ENCODE data around the gene PALD1.
A peak's percentile ranks its signal among the peaks of the same experiment; 100 is the strongest.

The PALD1 gene

DNA sequence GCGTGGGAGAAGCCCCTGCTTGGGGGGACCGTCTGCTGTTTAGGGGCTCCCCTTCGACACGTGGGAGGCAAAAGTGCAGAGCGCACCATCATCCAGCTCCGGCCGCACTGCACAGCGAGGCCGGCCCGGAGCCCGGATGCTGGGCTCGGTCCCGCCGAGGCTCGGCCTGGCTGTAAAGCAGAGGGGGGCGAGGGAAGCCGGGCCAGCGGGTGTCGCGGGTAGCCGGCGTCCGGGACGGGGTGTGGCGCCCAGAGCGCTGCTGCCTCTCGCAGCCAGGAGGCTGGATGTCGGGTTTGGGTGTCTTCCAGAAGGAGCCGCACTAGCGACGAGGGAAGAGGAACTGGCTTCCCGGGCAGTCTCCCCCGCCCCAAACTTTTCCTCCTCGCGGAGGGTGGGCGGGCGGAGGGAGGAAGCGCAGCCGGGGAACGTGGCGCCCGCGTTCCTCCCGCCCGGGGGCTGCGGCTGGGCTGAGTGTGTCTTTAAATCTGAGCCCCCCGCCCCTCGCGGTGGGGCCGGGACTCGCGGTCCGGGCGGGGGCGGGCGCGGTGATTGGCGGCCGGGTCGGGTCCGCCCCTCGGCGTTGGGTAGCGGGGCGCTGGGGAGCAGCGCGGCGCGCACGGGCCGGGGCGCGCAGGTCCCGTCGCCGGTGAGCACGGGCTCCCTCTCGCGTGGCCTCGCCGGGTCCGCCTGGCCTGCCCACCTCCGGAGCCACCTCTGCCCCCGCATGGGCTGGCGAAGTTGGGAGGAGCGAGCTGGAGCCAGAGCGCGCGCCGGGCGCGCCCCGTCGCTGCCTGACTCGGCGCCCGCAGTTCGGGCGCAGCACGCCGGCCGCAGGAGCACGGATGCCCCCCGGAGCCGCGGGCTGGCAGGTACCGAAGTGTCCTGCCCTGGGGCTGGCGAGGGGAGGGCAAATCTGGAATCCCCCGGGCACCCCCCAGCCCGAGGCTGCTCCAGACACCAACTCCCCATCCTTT, at the start of gene PALD1:
Gene PALD1 (plus strand): TSS at position 577 of the 974 bp plus-strand sequence. CDS start 47,185 bp downstream, outside the sequence.
- DNase-seq (ENCODE audit: low read depth): peak; percentile 44

DNA sequence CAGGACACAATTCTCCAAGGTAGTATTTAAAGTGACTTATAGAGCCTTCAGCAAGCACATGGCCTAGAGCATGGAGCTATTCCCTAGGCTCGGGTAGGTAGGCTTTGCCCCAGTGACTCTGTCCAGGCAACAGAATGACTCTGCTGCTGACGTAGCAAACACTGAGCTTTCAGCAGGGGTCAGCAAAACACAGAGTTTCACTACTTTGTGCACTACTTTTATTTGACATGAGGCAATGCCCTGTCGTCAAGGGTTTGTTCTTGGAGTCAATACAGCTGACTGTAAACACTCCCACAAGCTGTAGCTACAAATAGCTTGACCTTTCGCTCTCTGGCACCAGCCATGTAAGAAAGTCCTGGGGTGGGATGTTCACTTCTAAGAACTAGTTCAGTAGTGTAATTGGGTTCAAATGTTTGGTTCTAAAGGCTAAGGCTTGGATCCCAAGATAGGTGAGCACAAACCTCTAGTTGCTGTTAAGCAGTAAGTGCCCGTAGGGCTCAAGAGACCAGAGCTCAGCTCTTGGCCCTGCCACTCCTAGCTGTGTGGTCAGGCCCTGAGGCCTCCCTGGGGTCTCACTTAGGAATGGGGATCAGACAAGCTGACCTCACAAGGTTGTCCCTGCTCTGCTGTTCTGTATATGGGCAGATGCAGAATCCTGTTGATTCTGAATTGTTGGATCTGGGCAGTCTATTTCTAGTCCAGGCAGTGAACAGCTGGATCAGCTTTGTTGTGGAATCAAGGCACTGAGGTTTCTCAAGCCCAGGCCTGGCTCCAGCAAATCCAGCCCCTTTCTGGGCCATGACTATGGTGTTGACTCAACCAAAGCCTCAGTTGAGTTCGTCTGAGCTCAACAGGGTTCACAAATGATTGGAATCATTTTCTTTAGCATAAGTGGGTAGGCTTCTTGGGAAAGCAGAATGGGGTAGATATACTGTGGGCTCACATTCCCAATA, 47.8 kb upstream of the PALD1 start:
- DNase-seq (ENCODE audit: low read depth): no peak

DNA sequence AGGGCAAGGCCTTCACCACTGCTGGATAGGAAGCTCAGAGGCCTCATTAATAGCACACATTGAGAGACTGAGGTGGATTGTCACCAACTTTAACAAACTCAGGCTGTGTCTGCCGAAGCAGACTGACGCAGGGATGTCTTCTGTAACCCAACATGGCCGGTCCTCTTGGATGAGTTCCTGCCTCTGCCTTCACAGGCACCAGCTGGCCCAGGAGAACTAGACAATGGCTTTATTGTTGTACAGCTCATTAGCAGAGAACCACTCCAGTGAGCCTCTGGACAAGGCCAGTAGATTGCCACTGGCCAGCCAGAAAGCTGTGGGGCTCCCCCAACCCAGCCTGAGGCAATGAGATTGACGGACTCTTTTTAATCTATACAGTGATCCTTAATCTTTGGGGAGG, 46.5 kb upstream of the PALD1 start:
- DNase-seq (ENCODE audit: low read depth): no peak

DNA sequence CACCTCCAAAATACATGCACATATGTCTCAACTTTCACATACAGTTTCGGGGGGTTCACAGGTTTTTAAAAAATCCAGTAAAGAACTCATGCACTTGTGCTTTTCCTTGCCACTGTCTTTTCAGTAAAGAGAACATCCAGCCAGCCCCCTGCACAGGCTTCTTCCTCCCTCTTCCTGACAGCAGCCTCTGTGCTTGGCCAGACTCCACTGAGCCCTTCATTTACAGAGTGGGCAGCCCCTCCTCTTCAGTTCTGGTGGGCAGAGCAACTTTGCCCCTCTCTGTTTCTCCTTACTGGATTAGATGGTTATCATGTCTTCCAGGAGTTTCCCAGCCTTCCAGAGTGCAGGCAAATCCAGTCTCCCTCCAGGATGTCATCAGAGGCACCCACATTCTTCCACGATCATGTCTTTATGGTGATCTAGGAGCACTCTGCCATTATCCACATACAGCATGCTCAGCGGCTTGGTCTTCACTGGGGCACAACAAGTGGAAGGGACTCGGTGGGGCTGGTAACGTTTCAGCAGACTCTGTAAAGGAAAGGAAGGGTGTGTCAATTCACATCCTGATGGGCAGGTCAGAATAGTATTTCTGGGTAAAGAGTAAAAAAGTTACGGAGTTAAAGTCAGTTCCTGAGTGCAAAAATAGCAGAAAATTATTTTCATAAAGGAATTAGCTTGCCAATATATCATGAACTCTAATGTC, 45.9 kb upstream of the PALD1 start:
- no peak for DNase-seq (ENCODE audit: low read depth)

DNA sequence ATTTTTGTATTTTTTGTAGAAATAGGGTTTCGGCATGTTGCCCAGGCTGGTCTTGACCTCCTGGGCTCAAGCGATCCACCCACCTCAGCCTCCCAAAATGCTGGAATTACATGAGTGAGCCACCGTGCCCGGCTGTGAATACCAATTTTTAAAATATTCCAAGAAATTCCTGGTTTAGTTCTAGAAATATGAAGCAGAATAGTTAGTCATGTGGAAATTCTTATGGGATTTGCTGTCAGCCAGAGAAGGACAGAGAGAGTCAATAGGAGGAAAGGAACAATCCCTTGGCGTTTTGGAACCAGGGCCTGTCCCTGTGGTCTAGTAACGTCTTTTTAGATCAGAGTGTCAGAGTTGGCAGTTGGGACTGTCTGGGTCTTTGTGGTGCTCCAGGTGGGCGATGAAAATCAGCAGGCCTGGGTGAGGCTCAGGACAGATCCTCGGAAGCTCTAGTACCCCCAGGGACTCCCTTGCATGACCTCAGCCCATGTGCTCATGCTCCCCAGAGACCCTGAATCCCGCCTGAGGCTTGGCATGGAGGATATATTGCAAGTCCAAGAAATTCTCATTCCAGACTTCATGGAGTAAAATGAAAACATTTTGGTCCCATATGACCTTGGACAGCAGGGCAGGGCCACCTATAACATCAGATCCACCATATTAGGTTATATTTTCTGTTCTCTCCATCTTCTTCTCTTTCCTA, 44.8 kb upstream of the PALD1 start:
- DNase-seq (ENCODE audit: low read depth): no peak

DNA sequence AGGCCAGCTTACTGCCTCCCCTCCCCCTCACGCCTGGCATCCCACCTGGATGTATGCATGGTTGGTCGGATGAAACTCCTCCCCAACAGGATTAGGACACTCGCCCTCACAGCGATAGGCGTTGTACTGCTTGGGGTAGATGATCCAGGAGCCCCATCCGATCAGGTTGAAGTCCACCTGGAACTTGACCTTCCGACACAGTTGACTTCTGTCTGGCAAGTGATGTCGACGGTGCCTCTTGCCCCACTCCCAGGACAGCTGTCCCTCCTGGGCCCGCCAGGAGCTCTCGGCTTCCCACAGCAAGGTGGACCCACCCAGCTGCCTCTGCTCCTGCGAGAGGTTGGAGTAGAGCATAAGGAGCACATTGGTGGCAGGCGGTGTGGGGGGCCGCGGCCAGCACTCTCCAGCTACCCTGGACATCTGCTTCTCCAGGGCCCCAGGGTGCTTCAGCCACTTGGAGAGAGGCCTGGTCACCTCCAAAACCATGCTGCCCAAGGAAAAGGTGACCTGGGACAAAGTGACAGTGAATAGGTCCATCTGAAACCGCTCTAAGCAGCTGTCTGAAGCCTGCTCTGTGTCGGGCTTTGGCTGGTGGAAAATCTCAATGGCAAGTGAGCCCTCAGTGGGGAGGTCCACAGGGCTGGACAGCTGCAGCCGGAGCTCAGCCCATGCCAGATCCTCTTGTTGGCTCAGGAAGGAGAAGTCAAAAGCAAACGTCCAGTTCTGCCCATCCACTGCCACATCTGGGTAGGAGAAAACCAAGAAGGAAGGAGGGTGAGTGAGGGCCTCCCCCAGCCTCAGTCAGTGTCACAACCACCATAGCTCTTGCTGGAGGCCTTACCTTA, 43.1 kb upstream of the PALD1 start:
- no peak for DNase-seq (ENCODE audit: low read depth)

DNA sequence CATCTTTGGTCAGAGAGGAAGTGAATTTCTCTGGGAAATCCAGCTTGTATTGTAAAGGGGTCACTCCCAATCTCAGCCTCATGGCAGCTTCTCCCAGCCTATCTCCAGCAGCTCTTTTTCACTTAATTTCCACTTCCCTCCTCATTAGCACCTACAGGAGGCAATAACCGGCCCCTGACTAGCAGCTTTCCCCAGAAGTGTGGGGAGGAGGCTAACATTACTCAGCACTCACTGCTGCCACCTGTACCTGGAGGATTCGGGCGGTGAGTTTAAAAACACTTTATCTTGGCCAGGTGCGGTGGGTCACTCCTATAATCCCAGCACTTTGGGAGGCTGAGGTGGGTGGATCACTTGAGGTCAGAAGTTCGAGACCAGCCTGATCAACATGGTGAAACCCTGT, 40.8 kb upstream of the PALD1 start:
- no peak for DNase-seq (ENCODE audit: low read depth)

DNA sequence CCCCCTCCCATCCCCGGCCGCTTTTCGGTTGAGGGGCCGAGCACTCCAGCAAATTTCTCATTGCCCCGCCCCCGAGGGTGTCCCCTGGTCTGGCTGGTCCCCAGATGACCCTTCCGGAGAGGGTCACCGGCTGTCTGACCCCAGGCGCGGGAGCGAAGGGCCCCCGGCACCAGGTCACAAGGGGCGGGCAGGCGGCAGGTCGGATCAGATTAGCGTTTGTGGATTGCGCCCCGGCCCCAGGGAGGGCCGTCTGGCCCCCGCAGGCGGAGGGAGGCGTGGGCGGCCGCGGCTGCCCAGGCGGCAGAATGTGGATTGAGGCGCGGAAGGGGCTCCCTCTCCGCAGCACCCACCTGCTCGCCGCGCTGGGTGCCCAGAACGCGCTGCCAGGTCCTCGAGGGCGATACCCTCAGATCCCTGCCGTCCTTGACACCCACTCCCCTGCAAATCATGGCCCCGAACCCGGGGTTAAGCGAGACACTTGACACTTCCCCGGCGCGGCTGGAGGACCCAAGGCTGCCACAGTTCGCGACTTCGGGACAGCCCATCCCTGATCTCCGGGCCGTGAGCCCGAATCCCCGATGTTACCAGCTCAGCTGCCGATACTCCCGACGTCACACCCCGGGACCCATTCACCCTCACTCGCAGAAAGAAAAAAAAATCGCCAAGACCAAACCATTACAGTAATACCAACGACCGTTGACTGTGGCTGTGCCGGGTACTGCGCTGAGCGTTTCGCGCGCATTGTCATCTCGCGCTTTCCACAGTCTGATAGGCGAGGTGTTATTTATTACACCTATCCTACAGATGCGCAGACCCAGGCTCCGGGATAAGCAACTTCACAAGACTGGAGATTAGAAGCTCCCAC, 38.0 kb upstream of the PALD1 start:
- no peak for DNase-seq (ENCODE audit: low read depth)

DNA sequence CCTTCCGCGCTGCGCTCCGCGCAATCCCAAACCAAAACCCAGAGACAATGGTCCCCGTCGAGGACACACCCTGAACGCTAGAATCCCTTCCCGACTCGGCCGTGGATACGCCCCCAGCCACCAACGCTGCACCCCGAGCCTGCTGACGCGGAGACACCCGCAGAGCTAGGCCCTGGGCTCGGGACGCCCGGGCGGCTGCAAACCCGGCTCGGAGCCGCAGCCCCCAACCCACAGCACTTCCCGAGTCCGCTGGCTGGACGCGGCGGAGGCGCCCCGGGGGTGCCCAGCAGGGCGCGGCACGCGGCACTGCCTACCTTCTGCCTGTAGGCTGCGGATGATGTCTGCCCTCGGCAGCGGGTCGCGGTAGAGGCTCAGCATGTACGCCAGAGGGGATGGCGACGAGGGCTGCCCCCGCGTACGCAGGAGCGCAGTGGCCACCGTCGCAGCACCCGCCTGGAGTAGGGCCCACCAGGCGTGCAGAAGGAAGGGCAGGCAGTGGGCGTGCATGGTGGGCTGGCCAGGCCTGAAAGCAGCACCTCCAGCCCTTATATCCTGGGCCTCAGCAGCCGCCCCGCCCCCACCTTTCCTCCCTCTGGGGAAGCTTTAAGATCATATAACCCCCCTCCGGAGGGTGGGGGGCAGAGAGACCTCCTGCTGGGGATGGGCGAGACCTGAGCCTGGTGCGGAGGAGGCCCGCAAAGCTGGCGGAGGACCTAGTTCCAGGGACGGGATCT, 37.2 kb upstream of the PALD1 start, which contains the start of gene NODAL:
Gene NODAL (minus strand): TSS at position 521 of the 734 bp plus-strand sequence. CDS start 14 bp downstream, at position 507.
- no peak for DNase-seq (ENCODE audit: low read depth)

DNA sequence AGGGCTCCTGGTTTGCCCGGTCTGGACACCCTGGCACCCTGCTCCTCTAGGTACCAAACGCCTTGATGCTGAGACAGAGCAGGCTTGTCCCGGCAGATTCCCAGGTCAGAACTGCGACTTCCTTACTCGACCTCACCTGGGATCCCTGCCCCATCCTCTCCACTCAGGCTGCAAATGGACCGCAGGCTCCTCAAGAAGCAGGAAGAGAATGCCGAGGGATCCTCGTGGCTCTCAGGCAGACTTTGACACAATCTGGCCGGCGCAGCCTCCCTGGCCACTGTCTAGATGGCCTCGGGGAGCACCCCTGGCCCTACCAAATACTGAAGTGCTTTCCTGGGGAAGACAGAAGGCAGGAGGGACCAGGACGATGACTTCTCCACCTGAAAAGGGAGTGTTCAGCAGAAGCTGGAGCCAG, 36.7 kb upstream of the PALD1 start:
- DNase-seq (ENCODE audit: low read depth): no peak

DNA sequence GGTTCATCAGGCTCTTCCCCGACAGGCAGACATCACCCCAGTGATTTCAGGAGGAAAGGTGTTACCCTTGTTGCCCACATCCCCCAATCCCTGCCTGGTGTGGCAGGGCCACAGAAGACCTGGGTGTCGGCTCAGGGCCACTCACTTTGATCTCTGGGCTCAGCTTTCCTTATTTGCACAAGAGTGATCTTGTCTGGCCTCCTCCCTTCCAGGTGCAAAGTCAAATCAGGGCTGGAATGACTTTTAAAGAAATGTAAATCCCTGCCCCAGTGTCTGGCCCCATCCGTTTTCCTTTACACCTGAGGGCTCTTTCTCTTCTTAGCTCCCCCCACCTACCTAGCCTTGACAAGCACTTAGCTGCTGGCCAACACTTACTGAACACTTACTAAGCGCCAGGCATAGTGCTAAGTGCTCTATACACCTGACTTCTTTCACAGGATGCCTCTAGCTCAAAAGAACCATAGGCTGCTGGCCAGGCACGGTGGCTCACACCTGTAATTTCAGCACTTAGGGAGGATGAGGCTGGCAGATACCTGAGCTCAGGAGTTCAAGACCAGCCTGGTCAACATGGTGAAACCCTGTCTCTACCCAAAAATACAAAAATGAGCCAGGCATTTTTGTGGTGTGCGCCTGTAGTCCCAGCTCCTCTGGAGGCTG, 36.1 kb upstream of the PALD1 start:
- DNase-seq (ENCODE audit: low read depth): no peak

DNA sequence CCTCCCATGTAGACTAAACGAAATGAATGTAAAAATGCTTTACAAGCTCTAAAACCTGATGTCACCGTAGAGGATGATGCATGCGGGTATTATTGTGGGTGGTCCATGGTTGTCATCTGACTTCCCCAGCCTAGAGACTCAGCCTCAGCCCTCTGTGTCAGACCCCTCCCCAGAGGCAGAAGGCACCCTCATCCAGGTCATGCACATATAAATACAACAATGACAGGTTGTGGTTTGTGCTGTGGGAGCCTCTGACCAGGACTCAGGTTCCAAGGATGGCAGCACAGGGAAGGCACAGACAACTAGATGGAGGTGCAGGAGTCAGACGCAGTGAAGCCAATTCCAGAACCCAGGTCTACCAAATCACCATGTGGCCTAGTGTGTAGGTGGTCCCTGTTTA, 33.8 kb upstream of the PALD1 start:
- no peak for DNase-seq (ENCODE audit: low read depth)

DNA sequence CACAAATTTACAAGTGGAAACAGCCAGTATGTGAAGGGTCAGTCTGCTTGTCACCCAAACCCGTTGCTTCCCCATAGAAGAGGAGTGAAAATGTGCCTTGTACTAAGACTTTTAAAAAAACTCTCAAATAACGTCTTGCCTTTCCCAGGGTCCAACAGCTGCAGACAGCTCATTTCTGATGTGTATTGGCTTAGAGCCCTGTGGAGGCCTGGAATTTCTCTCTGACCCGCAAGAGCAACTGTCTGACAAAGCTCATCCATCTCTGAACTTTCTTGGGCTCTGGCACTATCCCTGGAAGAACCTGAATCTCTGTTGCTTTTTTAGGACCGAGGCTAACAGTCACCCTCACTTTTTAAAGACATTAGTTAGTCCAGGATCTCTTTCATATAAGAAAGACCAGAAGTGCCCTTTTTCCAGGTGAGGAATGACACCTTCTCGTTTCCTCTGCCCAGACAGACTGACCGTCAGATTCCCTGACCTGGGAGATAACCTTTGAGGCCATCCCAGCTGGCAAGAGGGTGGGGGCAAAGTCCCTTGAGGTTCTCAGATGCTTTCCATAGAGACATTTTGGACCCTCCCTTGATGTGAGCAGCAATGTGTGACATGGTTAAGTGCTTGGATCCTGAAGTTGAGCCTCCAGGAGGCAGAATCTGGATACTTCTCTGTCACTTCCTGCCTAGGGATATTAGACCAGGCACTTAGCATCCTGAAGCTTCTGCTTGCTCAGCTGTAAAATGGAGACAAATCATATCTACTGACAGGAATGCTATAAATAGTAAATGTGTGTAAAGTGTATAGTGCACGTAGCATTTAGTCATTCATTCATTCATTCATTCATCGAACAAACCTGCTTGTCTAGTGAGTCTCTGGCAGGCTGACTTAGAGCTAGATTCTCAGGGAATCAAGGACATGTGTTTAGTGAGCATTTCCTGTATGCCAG, 32.6 kb upstream of the PALD1 start:
- no peak for DNase-seq (ENCODE audit: low read depth)

DNA sequence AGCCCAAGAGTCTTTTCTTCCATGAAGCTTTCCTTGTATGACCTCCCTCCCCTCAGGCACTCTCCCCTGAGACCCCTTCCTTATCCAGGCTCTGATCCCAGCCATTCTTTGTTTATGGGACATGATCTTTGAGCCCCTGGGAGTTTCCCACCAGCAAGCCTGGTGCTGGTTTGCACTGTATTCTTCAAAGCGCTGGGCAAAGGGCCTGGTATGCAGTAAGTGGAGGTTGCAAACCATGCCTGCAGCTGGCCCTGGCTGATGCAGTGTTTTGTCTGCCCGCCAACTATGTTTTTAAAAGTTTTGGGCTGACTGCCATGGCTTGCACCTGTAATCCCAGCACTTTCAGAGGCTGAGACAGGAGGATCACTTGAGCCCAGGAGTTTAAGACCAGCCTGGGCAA, 30.3 kb upstream of the PALD1 start:
- no peak for DNase-seq (ENCODE audit: low read depth)

DNA sequence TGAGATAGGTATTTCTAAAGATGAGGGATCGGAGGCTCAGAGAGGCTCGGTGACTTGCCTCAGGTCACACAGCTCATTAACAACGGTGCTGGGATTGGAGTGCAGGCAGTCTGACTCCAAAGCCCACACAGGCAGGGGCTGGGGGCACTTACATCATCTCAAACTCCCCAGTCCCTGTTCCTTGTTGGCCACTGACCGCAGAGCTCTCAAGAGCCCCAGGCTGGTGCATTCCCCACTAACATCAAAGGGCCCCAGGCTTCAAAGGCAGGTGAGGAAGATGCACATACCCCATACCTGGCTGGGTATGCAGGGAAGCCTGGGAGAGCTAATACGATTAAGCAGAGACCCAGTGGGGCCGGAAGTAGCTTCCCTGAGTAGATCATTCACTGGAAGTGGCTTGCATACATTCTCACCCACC, 23.3 kb upstream of the PALD1 start:
- no peak for DNase-seq (ENCODE audit: low read depth)

DNA sequence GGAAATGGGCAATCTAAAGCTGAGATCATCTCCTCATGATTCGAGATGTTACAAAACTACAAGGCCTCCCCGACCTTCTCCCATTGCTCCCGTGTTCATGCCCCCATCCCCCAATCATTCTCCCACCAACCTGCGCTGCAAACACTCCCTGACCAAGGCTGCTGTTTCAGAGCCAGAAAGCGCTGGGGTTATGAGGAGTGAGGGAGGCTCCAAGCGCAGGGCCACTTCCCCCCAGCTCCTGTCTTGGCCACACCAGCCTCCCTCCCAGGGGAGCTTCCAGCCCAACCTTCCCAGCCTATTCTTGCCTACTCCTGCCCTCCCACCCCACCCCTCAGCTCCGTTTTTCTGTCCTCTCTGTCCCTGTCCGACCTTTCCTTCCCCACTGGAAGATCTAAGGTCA, 22.4 kb upstream of the PALD1 start:
- no peak for DNase-seq (ENCODE audit: low read depth)

DNA sequence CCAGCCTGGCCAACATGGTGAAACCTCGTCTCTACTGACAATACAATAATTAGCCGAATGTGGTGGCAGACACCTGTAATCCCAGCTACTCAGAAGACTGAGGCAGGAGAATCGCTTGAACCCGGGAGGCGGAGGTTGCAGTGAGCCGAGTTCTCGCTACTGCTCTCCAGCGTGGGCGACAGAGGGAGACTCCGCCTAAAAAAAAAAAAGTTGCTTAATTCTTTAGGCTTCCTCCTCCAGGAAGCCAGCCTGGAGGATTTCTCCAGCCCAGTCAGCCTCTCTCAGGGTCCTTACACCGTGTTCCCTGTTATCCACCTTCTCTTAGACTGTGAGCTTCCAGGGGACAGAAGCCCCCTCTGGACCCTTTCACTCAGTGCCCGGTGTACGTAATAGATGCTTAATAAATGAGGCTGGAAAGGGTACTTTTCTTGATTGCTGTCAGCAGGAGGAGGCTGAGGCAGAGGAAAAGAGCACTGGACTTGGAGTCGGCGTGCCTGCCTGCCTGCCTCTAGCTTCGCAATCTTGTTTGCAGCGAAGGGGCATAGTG, 20.7 kb upstream of the PALD1 start:
- DNase-seq (ENCODE audit: low read depth): no peak

All from stimulated activated CD8-positive, alpha-beta memory T cell treated with anti-CD3 and anti-CD28 coated beads, Interleukin-12 subunit alpha, Interleukin-12 subunit beta, amount 100 ng/mL, for 4 hours (primary cell).